ENCODE data around the gene TRMT61B. TPM values are rescaled to one million over a fixed set of nuclear protein-coding genes. Genes with fewer than 3 reads are reported as not detected.
A peak's percentile ranks its signal among the peaks of the same experiment; 100 is the strongest.

The TRMT61B gene
- total and polyA plus RNA-seq, 5 donors from 2014 or later: 18.0 to 23.6 (median 22.0) TPM

- peak overlapping the region; percentile 68 for H3K27ac ChIP-seq (ENCODE audit: insufficient read depth, low read length, poor library complexity, severe bottlenecking)
- ATAC-seq (ENCODE audit: low read depth in 2 of 2): no peak
- H3K4me3 ChIP-seq (ENCODE audit: low read depth, low read length): peak overlapping the region; percentile 96
Measured at GRCh38 chr2:28895189-28895893, 25.2 kb upstream of the TRMT61B start.

GRCh38 chr2:28894470-28895188 is 24.5 kb upstream of the TRMT61B start, which contains the start of gene WDR43:
Gene WDR43 (plus strand): TSS chr2:28894667. CDS start chr2:28894699, 32 bp downstream.
- Histone ChIP-seq H3K36me3 (ENCODE audit: control insufficient read depth, insufficient read depth, low read length) (peaks cover 2% of the 10 kb centered on the region), H3K4me3 (ENCODE audit: low read depth, low read length) (peak within 1 kb of the TSS; percentile 96), H3K9me3 (ENCODE audit: control insufficient read depth in 2 of 2, low read length in 2 of 2) (no peaks in the 10 kb centered on the region), H3K27me3 (ENCODE audit: control insufficient read depth, insufficient read depth, low read length) (no peaks in the 10 kb centered on the region), H3K4me1 (ENCODE audit: control insufficient read depth, insufficient read depth, low read length, poor library complexity, severe bottlenecking) (peaks cover 47% of the 10 kb centered on the region), H3K27ac (ENCODE audit: insufficient read depth, low read length, poor library complexity, severe bottlenecking) (peak within 1 kb of the TSS; percentile 68)
- ATAC-seq (ENCODE audit: low read depth in 2 of 2) (peak; percentile 98 to 99), DNase-seq (peak; percentile 97 to 99 (median 98))
- Mint-ChIP-seq H3K27ac (peak within 1 kb of the TSS; percentile 83 to 97 (median 93)), H3K9me3 (no peaks in the 10 kb centered on the region), H3K36me3 (no peaks in the 10 kb centered on the region), H3K4me3 (peak within 1 kb of the TSS; percentile 94 to 99 (median 96)), H3K4me1 (peaks cover 35 to 50% (median 42%) of the 10 kb centered on the region in 4 donors), H3K27me3 (peaks cover 4% of the 10 kb centered on the region)

More at GRCh38 chr2:28895189-28895893, 25.2 kb upstream of the TRMT61B start:
- Mint-ChIP-seq H3K36me3 (no peaks in the 10 kb centered on the region), H3K4me3 (peak overlapping the region; percentile 94 to 99 (median 96)), H3K27me3 (peaks cover 4% of the 10 kb centered on the region), H3K27ac (peak overlapping the region; percentile 83 to 97 (median 93)), H3K9me3 (no peaks in the 10 kb centered on the region), H3K4me1 (peaks cover 39 to 54% (median 47%) of the 10 kb centered on the region in 4 donors)
- peaks cover 2% of the 10 kb centered on the region for H3K36me3 ChIP-seq (ENCODE audit: control insufficient read depth, insufficient read depth, low read length)
- H3K9me3 ChIP-seq (ENCODE audit: control insufficient read depth in 2 of 2, low read length in 2 of 2): no peaks in the 10 kb centered on the region
- peak; percentile 9 to 52 (median 29) for DNase-seq
- H3K27me3 ChIP-seq (ENCODE audit: control insufficient read depth, insufficient read depth, low read length): no peaks in the 10 kb centered on the region
- H3K4me1 ChIP-seq (ENCODE audit: control insufficient read depth, insufficient read depth, low read length, poor library complexity, severe bottlenecking): peaks cover 47% of the 10 kb centered on the region

GRCh38 chr2:28893488-28893887 is 23.4 kb upstream of the TRMT61B start:
- no peak for DNase-seq
- peaks cover 10% of the 10 kb centered on the region for H3K27me3 Mint-ChIP-seq

GRCh38 chr2:28880193-28880592 is 10.1 kb upstream of the TRMT61B start:
- Mint-ChIP-seq H3K9me3 (peaks cover 0 to 2% (median 0%) of the 10 kb centered on the region in 7 donors), H3K27ac (no peak overlapping the region), H3K4me3 (no peak overlapping the region), H3K36me3 (no peaks in the 10 kb centered on the region), H3K4me1 (peaks cover 0 to 2% (median 0%) of the 10 kb centered on the region in 4 donors), H3K27me3 (peaks cover 33% of the 10 kb centered on the region)
- no peaks in the 10 kb centered on the region for H3K4me1 ChIP-seq (ENCODE audit: control insufficient read depth, insufficient read depth, low read length, poor library complexity, severe bottlenecking)
- DNase-seq (no peak), ATAC-seq (ENCODE audit: low read depth in 2 of 2) (no peak)
- no peaks in the 10 kb centered on the region for H3K36me3 ChIP-seq (ENCODE audit: control insufficient read depth, insufficient read depth, low read length)
- H3K27me3 ChIP-seq (ENCODE audit: control insufficient read depth, insufficient read depth, low read length): peaks cover 9% of the 10 kb centered on the region
- H3K27ac ChIP-seq (ENCODE audit: insufficient read depth, low read length, poor library complexity, severe bottlenecking): no peak overlapping the region
- H3K4me3 ChIP-seq (ENCODE audit: low read depth, low read length): no peak overlapping the region
- H3K9me3 ChIP-seq (ENCODE audit: control insufficient read depth in 2 of 2, low read length in 2 of 2): no peaks in the 10 kb centered on the region

More at GRCh38 chr2:28893488-28893887, 23.4 kb upstream of the TRMT61B start:
- no peaks in the 10 kb centered on the region for H3K27me3 ChIP-seq (ENCODE audit: control insufficient read depth, insufficient read depth, low read length)
- ATAC-seq (ENCODE audit: low read depth in 2 of 2): no peak
- H3K4me3 Mint-ChIP-seq: peak overlapping the region; percentile 6 to 75 (median 18)
- no peaks in the 10 kb centered on the region for H3K36me3 Mint-ChIP-seq
- H3K4me1 Mint-ChIP-seq: peaks cover 27 to 39% (median 32%) of the 10 kb centered on the region in 4 donors
- H3K36me3 ChIP-seq (ENCODE audit: control insufficient read depth, insufficient read depth, low read length): no peaks in the 10 kb centered on the region
- no peak overlapping the region for H3K4me3 ChIP-seq (ENCODE audit: low read depth, low read length)
- H3K9me3 Mint-ChIP-seq: no peaks in the 10 kb centered on the region
- H3K27ac ChIP-seq (ENCODE audit: insufficient read depth, low read length, poor library complexity, severe bottlenecking): no peak overlapping the region
- peak overlapping the region in 1 of 3 donors; percentile 21 for H3K27ac Mint-ChIP-seq
- peaks cover 39% of the 10 kb centered on the region for H3K4me1 ChIP-seq (ENCODE audit: control insufficient read depth, insufficient read depth, low read length, poor library complexity, severe bottlenecking)
- no peaks in the 10 kb centered on the region for H3K9me3 ChIP-seq (ENCODE audit: control insufficient read depth in 2 of 2, low read length in 2 of 2)

GRCh38 chr2:28871620-28872019 is 1.5 kb upstream of the TRMT61B start:
- Mint-ChIP-seq H3K9me3 (peaks cover 0 to 2% (median 0%) of the 10 kb centered on the region in 7 donors), H3K4me1 (peaks cover 13 to 38% (median 21%) of the 10 kb centered on the region in 4 donors), H3K4me3 (peak overlapping the region in 3 of 4 donors; percentile 95 to 97 (median 95)), H3K27me3 (peaks cover 14% of the 10 kb centered on the region), H3K27ac (peak overlapping the region in 1 of 3 donors; percentile 99), H3K36me3 (no peaks in the 10 kb centered on the region)
- ATAC-seq (ENCODE audit: low read depth in 2 of 2): no peak
- no peak for DNase-seq
- H3K4me3 ChIP-seq (ENCODE audit: low read depth, low read length): peak overlapping the region; percentile 7
- peaks cover 33% of the 10 kb centered on the region for H3K4me1 ChIP-seq (ENCODE audit: control insufficient read depth, insufficient read depth, low read length, poor library complexity, severe bottlenecking)
- H3K9me3 ChIP-seq (ENCODE audit: control insufficient read depth in 2 of 2, low read length in 2 of 2): no peaks in the 10 kb centered on the region
- peaks cover 5% of the 10 kb centered on the region for H3K27me3 ChIP-seq (ENCODE audit: control insufficient read depth, insufficient read depth, low read length)
- no peak overlapping the region for H3K27ac ChIP-seq (ENCODE audit: insufficient read depth, low read length, poor library complexity, severe bottlenecking)
- H3K36me3 ChIP-seq (ENCODE audit: control insufficient read depth, insufficient read depth, low read length): no peaks in the 10 kb centered on the region

GRCh38 chr2:28869494-28870145 is 489 bp downstream of the TRMT61B start:
- ATAC-seq (ENCODE audit: low read depth in 2 of 2) (peak; percentile 0 to 4), DNase-seq (no peak)
- Mint-ChIP-seq H3K27ac (peak overlapping the region; percentile 99 to 100 (median 100)), H3K4me3 (peak overlapping the region; percentile 95 to 97 (median 96)), H3K27me3 (no peaks in the 10 kb centered on the region), H3K9me3 (no peaks in the 10 kb centered on the region), H3K4me1 (peaks cover 20 to 53% (median 31%) of the 10 kb centered on the region in 4 donors), H3K36me3 (peaks cover 5% of the 10 kb centered on the region)
- peaks cover 37% of the 10 kb centered on the region for H3K4me1 ChIP-seq (ENCODE audit: control insufficient read depth, insufficient read depth, low read length, poor library complexity, severe bottlenecking)
- H3K9me3 ChIP-seq (ENCODE audit: control insufficient read depth in 2 of 2, low read length in 2 of 2): no peaks in the 10 kb centered on the region
- peak overlapping the region; percentile 95 for H3K27ac ChIP-seq (ENCODE audit: insufficient read depth, low read length, poor library complexity, severe bottlenecking)
- peaks cover 3% of the 10 kb centered on the region for H3K36me3 ChIP-seq (ENCODE audit: control insufficient read depth, insufficient read depth, low read length)
- no peaks in the 10 kb centered on the region for H3K27me3 ChIP-seq (ENCODE audit: control insufficient read depth, insufficient read depth, low read length)
- H3K4me3 ChIP-seq (ENCODE audit: low read depth, low read length): peak overlapping the region; percentile 94

- Histone ChIP-seq H3K4me3 (ENCODE audit: low read depth, low read length) (peak overlapping the region; percentile 94), H3K4me1 (ENCODE audit: control insufficient read depth, insufficient read depth, low read length, poor library complexity, severe bottlenecking) (peaks cover 37% of the 10 kb centered on the region), H3K36me3 (ENCODE audit: control insufficient read depth, insufficient read depth, low read length) (peaks cover 7% of the 10 kb centered on the region), H3K27ac (ENCODE audit: insufficient read depth, low read length, poor library complexity, severe bottlenecking) (no peak overlapping the region), H3K9me3 (ENCODE audit: control insufficient read depth in 2 of 2, low read length in 2 of 2) (no peaks in the 10 kb centered on the region), H3K27me3 (ENCODE audit: control insufficient read depth, insufficient read depth, low read length) (no peaks in the 10 kb centered on the region)
- Mint-ChIP-seq H3K4me1 (peaks cover 25 to 61% (median 40%) of the 10 kb centered on the region in 4 donors), H3K9me3 (no peaks in the 10 kb centered on the region), H3K27me3 (no peaks in the 10 kb centered on the region), H3K4me3 (peak overlapping the region; percentile 74 to 97 (median 91)), H3K36me3 (peaks cover 10% of the 10 kb centered on the region), H3K27ac (peak overlapping the region in 1 of 3 donors; percentile 12)
- DNase-seq (no peak), ATAC-seq (ENCODE audit: low read depth in 2 of 2) (no peak)
Measured at GRCh38 chr2:28868611-28869010, 1.5 kb downstream of the TRMT61B start.
